Neural progenitor cell (in vitro differentiated cells): ENCODE measurements around the gene FBXL17.

Source experiments
- EZH2 ChIP-seq: fragments of 200-600 bp; sonication (generic); IDR thresholded peaks from 2 replicates; pipeline ENCODE4 v1.6.1; 2017; ENCODE audit warnings: antibody characterized with exemption, mild to moderate bottlenecking, moderate library complexity
- TF ChIP-seq, protein P1 (sequence below): fragments of 200-600 bp; sonication (generic); IDR thresholded peaks from 2 replicates; pipeline ENCODE4 v1.5.1; 2017; ENCODE audit warnings: antibody characterized with exemption, mild to moderate bottlenecking

DNA sequence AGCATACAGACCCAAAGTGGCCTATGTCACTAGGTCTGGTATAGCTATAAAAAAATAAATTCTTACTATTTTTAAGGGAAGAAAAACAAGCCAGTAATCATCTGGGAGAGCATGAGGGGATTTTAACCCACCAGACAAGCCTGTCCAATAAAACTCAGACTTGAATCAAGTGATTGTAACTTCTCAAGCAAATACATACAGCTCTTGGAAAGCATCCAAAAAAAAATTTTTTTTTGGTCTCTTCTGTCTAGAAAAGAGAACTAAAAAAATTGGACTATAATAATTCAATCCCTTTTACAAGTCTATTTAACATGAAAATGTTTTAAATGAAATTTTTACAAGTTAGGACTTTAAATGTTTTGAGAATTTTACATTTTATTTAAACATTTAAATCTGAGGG lies 61.7 kb downstream of the FBXL17 start:
- no peak for TF ChIP-seq EZH2
- TF ChIP-seq, protein P1, sequence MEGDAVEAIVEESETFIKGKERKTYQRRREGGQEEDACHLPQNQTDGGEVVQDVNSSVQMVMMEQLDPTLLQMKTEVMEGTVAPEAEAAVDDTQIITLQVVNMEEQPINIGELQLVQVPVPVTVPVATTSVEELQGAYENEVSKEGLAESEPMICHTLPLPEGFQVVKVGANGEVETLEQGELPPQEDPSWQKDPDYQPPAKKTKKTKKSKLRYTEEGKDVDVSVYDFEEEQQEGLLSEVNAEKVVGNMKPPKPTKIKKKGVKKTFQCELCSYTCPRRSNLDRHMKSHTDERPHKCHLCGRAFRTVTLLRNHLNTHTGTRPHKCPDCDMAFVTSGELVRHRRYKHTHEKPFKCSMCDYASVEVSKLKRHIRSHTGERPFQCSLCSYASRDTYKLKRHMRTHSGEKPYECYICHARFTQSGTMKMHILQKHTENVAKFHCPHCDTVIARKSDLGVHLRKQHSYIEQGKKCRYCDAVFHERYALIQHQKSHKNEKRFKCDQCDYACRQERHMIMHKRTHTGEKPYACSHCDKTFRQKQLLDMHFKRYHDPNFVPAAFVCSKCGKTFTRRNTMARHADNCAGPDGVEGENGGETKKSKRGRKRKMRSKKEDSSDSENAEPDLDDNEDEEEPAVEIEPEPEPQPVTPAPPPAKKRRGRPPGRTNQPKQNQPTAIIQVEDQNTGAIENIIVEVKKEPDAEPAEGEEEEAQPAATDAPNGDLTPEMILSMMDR, result no peak
